ENCODE measurements around the gene KREMEN2. TPM values are rescaled to one million over a fixed set of nuclear protein-coding genes. Genes with fewer than 3 reads are reported as not detected.

KREMEN2 gene, protein sequence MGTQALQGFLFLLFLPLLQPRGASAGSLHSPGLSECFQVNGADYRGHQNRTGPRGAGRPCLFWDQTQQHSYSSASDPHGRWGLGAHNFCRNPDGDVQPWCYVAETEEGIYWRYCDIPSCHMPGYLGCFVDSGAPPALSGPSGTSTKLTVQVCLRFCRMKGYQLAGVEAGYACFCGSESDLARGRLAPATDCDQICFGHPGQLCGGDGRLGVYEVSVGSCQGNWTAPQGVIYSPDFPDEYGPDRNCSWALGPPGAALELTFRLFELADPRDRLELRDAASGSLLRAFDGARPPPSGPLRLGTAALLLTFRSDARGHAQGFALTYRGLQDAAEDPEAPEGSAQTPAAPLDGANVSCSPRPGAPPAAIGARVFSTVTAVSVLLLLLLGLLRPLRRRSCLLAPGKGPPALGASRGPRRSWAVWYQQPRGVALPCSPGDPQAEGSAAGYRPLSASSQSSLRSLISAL
- total RNA-seq: not detected in 2 replicates

DNA sequence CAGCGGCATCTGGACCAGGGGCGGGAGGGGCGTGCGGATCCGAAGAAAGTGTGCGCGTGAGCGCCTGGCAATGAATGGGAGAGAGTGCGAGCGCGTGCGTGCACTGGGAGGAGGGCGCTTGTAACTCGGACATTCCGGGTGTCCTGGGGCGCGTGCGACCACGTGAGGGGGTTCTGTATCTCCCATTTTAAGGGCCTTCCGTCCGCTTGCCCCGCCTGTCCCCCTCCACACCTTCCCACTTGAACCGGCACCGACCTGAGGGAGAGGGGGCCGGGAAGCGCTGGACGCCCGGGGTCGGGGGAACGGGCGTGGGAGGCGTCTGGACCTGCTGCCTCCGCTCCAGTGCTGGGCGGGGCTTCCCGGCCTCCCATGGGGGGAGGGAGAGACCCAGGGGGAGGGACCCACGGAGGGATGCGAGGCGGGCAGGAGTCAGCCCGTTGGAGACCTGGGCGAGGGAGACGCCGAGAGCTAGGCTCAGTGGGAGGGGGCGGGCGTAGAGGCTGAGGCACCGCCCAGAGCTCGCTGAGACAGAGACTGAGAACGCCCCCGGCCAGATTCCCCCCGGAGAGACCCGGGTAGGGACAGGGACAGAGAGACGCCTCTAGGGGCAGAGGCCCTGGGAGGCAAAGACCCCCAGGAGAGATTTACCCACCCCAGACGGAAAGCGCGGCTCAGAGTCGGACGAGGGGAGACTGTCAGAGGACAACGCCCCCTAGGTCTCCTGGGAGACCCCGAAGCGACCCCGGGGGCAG, at the start of gene KREMEN2:
TSS of gene KREMEN2 (plus strand) at position 553 of the 752 bp plus-strand sequence. CDS start 246 bp downstream, outside the sequence.

DNA sequence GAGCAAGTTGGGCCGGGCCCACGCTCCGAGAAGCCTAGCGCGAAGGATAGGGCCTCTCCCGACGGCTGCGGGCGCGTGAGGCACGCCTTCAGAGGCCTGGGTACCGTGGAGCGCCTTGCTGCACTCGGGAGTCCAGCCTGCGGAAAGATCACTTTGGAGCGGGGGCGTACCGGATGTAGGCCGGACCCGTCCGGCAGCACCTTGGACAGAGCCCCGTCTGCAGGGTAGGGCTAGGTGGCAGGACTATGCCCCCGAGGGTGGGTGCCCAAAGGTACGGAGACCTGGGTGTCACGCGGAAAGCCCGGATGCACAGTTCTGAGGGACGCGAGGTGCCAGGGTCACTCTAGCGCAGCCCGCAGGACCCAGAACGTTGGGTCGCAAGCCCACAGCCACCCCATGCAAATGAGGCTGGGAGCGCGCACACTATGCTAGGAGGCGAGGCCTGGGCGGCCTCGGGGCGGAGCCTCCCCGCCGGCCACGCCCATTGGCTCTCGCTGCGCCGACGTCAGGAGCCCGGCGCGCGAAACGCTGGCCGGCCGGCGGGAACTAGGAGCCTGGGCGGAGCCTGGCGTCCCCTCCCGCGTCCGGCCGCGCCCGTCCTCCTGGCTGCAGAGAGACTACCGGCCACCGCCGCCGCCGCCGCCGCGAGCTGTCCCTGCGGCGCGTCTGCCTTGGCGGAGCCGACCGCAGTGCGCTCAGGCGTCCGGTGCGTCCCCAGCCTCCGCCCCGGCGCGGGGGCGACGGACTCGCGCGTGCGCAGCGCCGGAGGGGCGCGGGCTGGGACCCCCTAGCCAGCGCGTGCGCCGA, 4.9 kb downstream of the KREMEN2 start, which contains the start of gene PAQR4:
TSS of gene PAQR4 (plus strand) at position 611 of the 807 bp plus-strand sequence. CDS start 327 bp downstream, outside the sequence.

DNA sequence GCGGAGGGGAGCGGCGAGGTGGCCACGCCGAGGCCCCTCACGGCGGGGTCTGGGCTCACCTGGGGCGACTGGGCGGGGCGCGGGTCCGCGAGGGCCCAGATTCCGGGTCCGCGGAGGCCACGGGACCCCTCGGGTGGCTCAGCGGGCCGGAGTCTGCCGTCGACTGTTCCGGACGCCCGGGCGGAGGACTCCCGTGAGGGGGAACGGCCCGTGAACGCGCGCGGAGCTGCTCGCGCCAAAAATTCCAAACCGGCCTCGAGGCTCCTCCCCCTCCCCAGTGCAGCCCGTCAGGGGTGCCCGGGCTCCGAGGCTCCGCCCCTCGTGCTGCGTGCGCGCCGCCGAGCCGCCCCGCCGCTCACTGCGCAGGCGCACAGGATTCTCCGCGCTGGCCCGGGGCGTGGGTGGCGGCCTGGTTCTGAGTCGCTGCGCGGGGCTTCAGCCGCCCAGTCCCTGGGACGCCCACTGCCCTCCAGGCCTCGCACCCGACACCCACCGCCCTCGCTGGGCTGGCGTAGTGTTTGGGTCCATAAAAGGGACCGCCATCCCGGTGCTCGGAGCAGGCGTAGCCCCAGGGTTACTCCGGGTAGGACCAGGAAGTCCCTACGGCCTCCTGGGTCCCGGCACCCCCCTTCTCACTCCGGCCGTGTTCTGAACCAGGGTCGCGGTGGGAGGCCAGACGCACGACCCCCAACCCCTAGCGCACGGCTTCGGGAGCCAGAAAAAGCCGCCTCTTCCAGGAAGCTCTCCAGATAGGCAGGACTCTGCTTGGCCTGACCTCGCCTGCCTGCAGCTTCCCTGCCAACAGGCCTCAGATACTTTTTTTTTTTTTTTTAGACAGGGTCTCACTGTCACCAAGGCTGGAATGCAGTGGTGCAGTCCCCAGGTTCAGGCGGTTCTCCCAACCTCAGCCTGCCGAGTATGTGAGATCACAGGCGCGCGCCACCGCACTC, 16.4 kb downstream of the KREMEN2 start, which contains the start of gene PKMYT1:
TSS of gene PKMYT1 (minus strand) at position 220 of the 950 bp plus-strand sequence. CDS start 789 bp downstream, outside the sequence.

DNA sequence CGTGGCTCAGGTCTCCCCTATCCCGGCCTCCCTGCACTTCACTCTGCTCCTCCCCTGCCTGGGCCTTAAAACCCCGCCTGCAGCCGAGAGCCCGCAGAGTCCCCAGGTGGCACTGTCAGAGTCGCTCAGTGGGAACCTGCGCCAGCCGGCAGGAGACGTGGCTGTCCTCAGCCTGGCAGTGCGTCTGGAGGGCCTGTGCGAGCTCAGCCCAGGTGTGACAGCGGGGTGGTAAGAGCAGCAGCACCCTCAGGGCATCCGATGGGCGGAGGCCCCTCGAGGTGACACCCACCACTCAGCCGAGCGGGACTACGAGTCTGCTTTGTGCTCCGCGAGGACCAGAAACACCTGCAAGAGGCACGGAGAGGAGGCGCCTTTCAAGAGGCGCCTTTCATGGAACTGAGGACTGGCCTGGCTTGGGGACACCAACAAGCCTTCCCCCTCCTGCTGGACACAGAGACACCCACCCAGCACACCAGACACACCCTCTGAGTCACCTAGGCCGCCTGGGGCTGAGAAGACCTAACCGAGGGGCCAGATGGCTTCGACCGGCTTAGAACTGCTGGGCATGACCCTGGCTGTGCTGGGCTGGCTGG, 48.8 kb downstream of the KREMEN2 start, which contains the start of gene CLDN9:
TSS of gene CLDN9 (plus strand) at position 96 of the 593 bp plus-strand sequence. CDS start at position 536, 440 bp downstream.

Other genes starting within 250 kb of the KREMEN2 start
- 0.09 and 0.28 TPM in 2 replicates for gene PRSS27, start 244.1 kb upstream of the KREMEN2 start, total RNA-seq
- 36.8 and 59.9 TPM in 2 replicates for gene SRRM2, start 211.6 kb upstream of the KREMEN2 start, total RNA-seq
- gene ELOB, start 187.0 kb upstream of the KREMEN2 start, total RNA-seq: 386 and 446 TPM in 2 replicates
- not detected in 2 replicates for gene PRSS33, start 176.7 kb upstream of the KREMEN2 start, total RNA-seq
- not detected in 2 replicates for gene PRSS41, start 165.8 kb upstream of the KREMEN2 start, total RNA-seq
- gene PRSS21, start 147.0 kb upstream of the KREMEN2 start, total RNA-seq: not detected in 2 replicates
- 0.09 and 1.9 TPM in 2 replicates for gene ZG16B, start 134.0 kb upstream of the KREMEN2 start, total RNA-seq
- not detected in 2 replicates for gene PRSS22, start 106.1 kb upstream of the KREMEN2 start, total RNA-seq
- 36.6 and 50.6 TPM in 2 replicates for gene FLYWCH2, start 81.1 kb upstream of the KREMEN2 start, total RNA-seq
- 26.1 and 35.3 TPM in 2 replicates for gene FLYWCH1, start 52.3 kb upstream of the KREMEN2 start, total RNA-seq
- 7.1 and 12.1 TPM in 2 replicates for gene PAQR4, start 5.1 kb downstream of the KREMEN2 start, total RNA-seq
- gene PKMYT1, start 16.2 kb downstream of the KREMEN2 start, total RNA-seq: 3.0 and 4.2 TPM in 2 replicates
- not detected in 2 replicates for gene CLDN9, start 48.6 kb downstream of the KREMEN2 start, total RNA-seq
- not detected in 2 replicates for gene CLDN6, start 53.9 kb downstream of the KREMEN2 start, total RNA-seq
- gene TNFRSF12A, start 56.1 kb downstream of the KREMEN2 start, total RNA-seq: 136 and 230 TPM in 2 replicates
- 6.1 and 10.1 TPM in 2 replicates for gene HCFC1R1, start 59.7 kb downstream of the KREMEN2 start, total RNA-seq
- gene THOC6, start 59.8 kb downstream of the KREMEN2 start, total RNA-seq: 23.6 and 23.8 TPM in 2 replicates
- gene BICDL2, start 72.7 kb downstream of the KREMEN2 start, total RNA-seq: not detected in 2 replicates
- under 0.01 TPM in 2 replicates for gene MMP25, start 82.3 kb downstream of the KREMEN2 start, total RNA-seq
- gene IL32, start 101.4 kb downstream of the KREMEN2 start, total RNA-seq: 55.7 and 123 TPM in 2 replicates
- 0.19 TPM in 1 of 2 replicates, not detected in the other for gene ZSCAN10, start 135.0 kb downstream of the KREMEN2 start, total RNA-seq
- 22.9 and 23.2 TPM in 2 replicates for gene ZNF205, start 148.3 kb downstream of the KREMEN2 start, total RNA-seq
- 3.4 and 5.6 TPM in 2 replicates for gene ZNF213, start 170.8 kb downstream of the KREMEN2 start, total RNA-seq
- 0.18 TPM in 1 of 2 replicates, not detected in the other for gene OR1F1, start 223.9 kb downstream of the KREMEN2 start, total RNA-seq